K562 (cell line): ENCODE measurements around the gene TMED7. TPM values are rescaled to one million over a fixed set of nuclear protein-coding genes. Genes with fewer than 3 reads are reported as not detected.

ENCODE experiments used
- AFF4 ChIP-seq: sonication (generic); formaldehyde crosslinking; IDR thresholded peaks from 2 replicates; pipeline ENCODE4 v1.8.0; 2023; ENCODE audit warnings: mild to moderate bottlenecking, missing genetic modification reagents
- ARNT ChIP-seq, 2 experiments: fragments of 450-650 bp; IDR thresholded peaks; 2 replicates each; pipeline ENCODE4 v1.6.1; 2016; ENCODE audit warnings: mild to moderate bottlenecking in 1 of 2
- BRF1 ChIP-seq: IDR thresholded peaks from 3 replicates; pipeline ENCODE4 v1.6.1; 2011; ENCODE audit warnings: borderline replicate concordance, mild to moderate bottlenecking; ENCODE audit not compliant: insufficient read length; ENCODE audit errors: extremely low read depth
- CGGBP1 ChIP-seq: fragments of 250-450 bp; sonication (Bioruptor Pico); IDR thresholded peaks from 2 replicates; pipeline ENCODE4 v1.9.0; 2021; ENCODE audit warnings: mild to moderate bottlenecking
- CHD2 ChIP-seq: IDR thresholded peaks from 2 replicates; pipeline ENCODE4 v1.6.1; 2011; ENCODE audit warnings: low read depth, low read length
- DDX20 ChIP-seq: fragments of 450-650 bp; IDR thresholded peaks from 2 replicates; pipeline ENCODE4 v1.6.1; 2016; ENCODE audit warnings: missing genetic modification characterization, low read depth, mild to moderate bottlenecking, missing compliant biosample characterization, moderate library complexity
- ERF ChIP-seq: fragments of 450-650 bp; formaldehyde crosslinking; IDR thresholded peaks from 2 replicates; pipeline ENCODE4 v1.4.0; 2020; ENCODE audit warnings: mild to moderate bottlenecking, mixed read lengths
- GTF2B ChIP-seq: IDR thresholded peaks from 2 replicates; pipeline ENCODE4 v1.6.1; 2011; ENCODE audit not compliant: insufficient read length; ENCODE audit errors: extremely low read depth
- HMG20B ChIP-seq: fragments of 250-450 bp; sonication (Bioruptor Pico); IDR thresholded peaks from 2 replicates; pipeline ENCODE4 v1.5.0; 2021; ENCODE audit warnings: mild to moderate bottlenecking
- NR2C1 ChIP-seq, 2 experiments: fragments of 450-650 bp; IDR thresholded peaks; 2 replicates each; pipeline ENCODE4 v1.6.1; 2017; ENCODE audit warnings: mild to moderate bottlenecking in 2 of 2, antibody characterized with exemption in 1 of 2, inconsistent platforms in 1 of 2, missing compliant biosample characterization in 1 of 2, missing genetic modification characterization in 1 of 2
- PKNOX1 ChIP-seq: fragments of 450-650 bp; IDR thresholded peaks from 2 replicates; pipeline ENCODE4 v1.6.1; 2016
- SRSF3 ChIP-seq: fragments of 200-400 bp; formaldehyde crosslinking; IDR thresholded peaks from 2 replicates; pipeline ENCODE4 v1.6.1; 2016; ENCODE audit warnings: mild to moderate bottlenecking, low read length, moderate library complexity; ENCODE audit not compliant: insufficient read depth
- TARDBP ChIP-seq: fragments of 450-650 bp; IDR thresholded peaks from 2 replicates; pipeline ENCODE4 v1.6.1; 2016
- ZFX ChIP-seq: sonication (generic); formaldehyde crosslinking; IDR thresholded peaks from 2 replicates; pipeline ENCODE4 v1.8.0; 2022; ENCODE audit warnings: mild to moderate bottlenecking, missing genetic modification reagents, moderate library complexity
- ZNF408 ChIP-seq: fragments of 250-450 bp; sonication (Bioruptor Pico); IDR thresholded peaks from 2 replicates; pipeline ENCODE4 v1.4.0; 2020; ENCODE audit warnings: low read depth, mild to moderate bottlenecking, moderate library complexity
- ZNF655 ChIP-seq: fragments of 250-450 bp; sonication (Bioruptor Pico); IDR thresholded peaks from 2 replicates; pipeline ENCODE4 v1.5.0; 2021
- ZNF699 ChIP-seq: fragments of 250-450 bp; sonication (Bioruptor Pico); IDR thresholded peaks from 2 replicates; pipeline ENCODE4 v1.8.0; 2021; ENCODE audit warnings: mild to moderate bottlenecking, moderate library complexity; ENCODE audit not compliant: insufficient replicate concordance
- polyA plus RNA-seq, 8 experiments: library from polyadenylated mRNA; depleted of rRNA in 4 of 8; stranded (reverse) in 5 of 8; unstranded in 3 of 8; fragments of >200 nt; fragmentation: Nextera tagmentation in 2 of 8; fragmentation: Illumina TruSeq in 1 of 8; extraction: Ambion mirVana in 2 of 8; extraction: Trizol in 1 of 8; gene quantifications; 2 replicates each; pipeline versions ENCODE4 v1.2.1 to v1.2.3, GENCODE V29; 2011 to 2014; ENCODE audit warnings: inconsistent platforms in 1 of 8, missing spikeins in 1 of 8
- total RNA-seq, 7 experiments: library from RNA; depleted of rRNA in 6 of 7; stranded (reverse); fragments of >200 nt in 6 of 7; fragmentation: Illumina TruSeq in 2 of 7; extraction: Trizol in 2 of 7; gene quantifications; 2 replicates each; pipeline versions ENCODE4 v1.2.1 to v1.2.3, GENCODE V29; 2011 to 2021; ENCODE audit warnings: low replicate concordance in 1 of 7

TMED7 gene
- total and polyA plus RNA-seq, 9 of the 15 experiments (the other 6 are each of a cell fraction or from before 2014, with no cell fraction given): 15.9 to 93.4 (median 41.7) TPM

GRCh38 chr5:115625579-115626444 is at the start of gene TMED7 (continued):
- TF ChIP-seq PKNOX1 (peak; percentile 79), BRF1 (no peak), SRSF3 (no peak), ARNT (IDR thresholded peaks at IDR 0.05) (0 out of 4 replicates have a peak, but pooled peaks of 1 of the 2 experiments have one; percentile 25), ZNF655 (CRISPR knock-in tag) (no peak), CGGBP1 (CRISPR knock-in tag) (no peak), DDX20 (tag) (no peak), TARDBP (no peak), ZNF699 (CRISPR knock-in tag) (no peak), HMG20B (CRISPR knock-in tag) (no peak), GTF2B (no peak), ERF (CRISPR knock-in tag) (no peak), NR2C1 (IDR thresholded peaks at IDR 0.05) (peak; percentile 98), NR2C1 (tag; IDR thresholded peaks at IDR 0.05) (peak; percentile 98), ZFX (peak; percentile 96), AFF4 (CRISPR knock-in tag) (peak; percentile 65), CHD2 (peak; percentile 84), ZNF408 (CRISPR knock-in tag) (no peak)
